8988T (cell line): ENCODE data around the gene NKD2.
A peak's percentile ranks its signal among the peaks of the same experiment; 100 is the strongest.

Experiments used
- DNase-seq: peaks from one replicate; pipeline ENCODE4 v3.0.0; 2011

The NKD2 gene

GRCh38 chr5:1059884-1060263 lies 51.3 kb downstream of the NKD2 start:
- DNase-seq = peak; percentile 62

- peak; percentile 23 for DNase-seq
Observed at GRCh38 chr5:1060535-1060981, 52.0 kb downstream of the NKD2 start.

GRCh38 chr5:1061292-1061691 lies 52.7 kb downstream of the NKD2 start:
- peak; percentile 23 for DNase-seq

- peak; percentile 38 for DNase-seq
Observed at GRCh38 chr5:1061916-1062315, 53.3 kb downstream of the NKD2 start.

- DNase-seq = peak; percentile 44
Observed at GRCh38 chr5:1062761-1063568, 54.4 kb downstream of the NKD2 start.

GRCh38 chr5:1063661-1064382 lies 55.2 kb downstream of the NKD2 start:
- DNase-seq = peak; percentile 36

- DNase-seq = peak; percentile 32
Observed at GRCh38 chr5:1064383-1065142, 56.0 kb downstream of the NKD2 start.

- peak; percentile 42 for DNase-seq
Observed at GRCh38 chr5:1065143-1065750, 56.6 kb downstream of the NKD2 start.

- peak; percentile 45 for DNase-seq
Observed at GRCh38 chr5:1065891-1066650, 57.5 kb downstream of the NKD2 start.

GRCh38 chr5:1066676-1067075 lies 58.1 kb downstream of the NKD2 start:
- peak; percentile 57 for DNase-seq

- DNase-seq = peak; percentile 52
Observed at GRCh38 chr5:1067141-1068121, 58.8 kb downstream of the NKD2 start.

GRCh38 chr5:1068204-1068894 lies 59.7 kb downstream of the NKD2 start:
- peak; percentile 54 for DNase-seq

GRCh38 chr5:1068895-1069719 lies 60.5 kb downstream of the NKD2 start:
- DNase-seq = peak; percentile 44

GRCh38 chr5:1069720-1070088 lies 61.1 kb downstream of the NKD2 start:
- DNase-seq = no peak

GRCh38 chr5:1073239-1074102 lies 64.9 kb downstream of the NKD2 start:
- no peak for DNase-seq

- DNase-seq = no peak
Observed at GRCh38 chr5:1074226-1074625, 65.6 kb downstream of the NKD2 start.

GRCh38 chr5:1074816-1075554 lies 66.4 kb downstream of the NKD2 start:
- DNase-seq = no peak

- no peak for DNase-seq
Observed at GRCh38 chr5:1075555-1075881, 66.9 kb downstream of the NKD2 start.
